Esophagus muscularis mucosa (tissue), 4 donors: Measurements from ENCODE around the gene PRKN.

Experiments
- EP300 ChIP-seq: sonication (generic); formaldehyde crosslinking; IDR thresholded peaks from one replicate; pipeline ENCODE4 v1.6.1; 2017; ENCODE audit warnings: antibody characterized with exemption
- POLR2A ChIP-seq: fragments of 450-650 bp; IDR thresholded peaks from one replicate; pipeline ENCODE4 v1.6.1; 2017; ENCODE audit warnings: antibody characterized with exemption, moderate library complexity, mild to moderate bottlenecking, low read depth
- POLR2AphosphoS5 ChIP-seq, 2 donors: sonication (generic); formaldehyde crosslinking; IDR thresholded peaks; one replicate each; pipeline ENCODE4 v1.6.1; 2017; ENCODE audit warnings: antibody characterized with exemption in 2 of 2
- TF ChIP-seq, protein P1 (sequence below), 3 experiments: fragments of 200-600 bp in 2 of 3; fragments of 450-650 bp in 1 of 3; sonication (generic) in 2 of 3; IDR thresholded peaks; one replicate each; pipeline ENCODE4 v1.5.1; 2017 to 2019; ENCODE audit warnings: antibody characterized with exemption in 3 of 3, mild to moderate bottlenecking in 2 of 3, moderate library complexity in 1 of 3

DNA sequence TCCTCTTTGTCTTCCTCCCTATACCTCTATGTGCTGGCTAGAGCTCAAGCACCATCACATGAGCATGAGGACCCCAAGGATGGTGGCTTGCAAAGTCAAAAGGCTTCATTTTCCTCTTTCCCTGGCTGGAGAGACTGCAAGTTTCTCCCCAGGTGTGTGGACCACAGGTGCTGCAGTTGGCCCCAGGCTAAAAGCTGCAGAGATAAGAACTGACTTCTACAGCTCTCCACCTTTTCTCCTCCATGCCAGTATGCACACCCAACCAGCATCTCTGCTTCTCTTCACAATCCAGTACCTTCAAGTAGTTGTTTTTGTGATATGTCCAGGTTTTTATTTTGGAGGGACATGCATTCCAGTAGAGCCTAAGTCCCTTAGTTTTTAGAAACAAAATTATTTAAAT is 29.1 kb downstream of the PRKN start:
- TF ChIP-seq, protein P1, sequence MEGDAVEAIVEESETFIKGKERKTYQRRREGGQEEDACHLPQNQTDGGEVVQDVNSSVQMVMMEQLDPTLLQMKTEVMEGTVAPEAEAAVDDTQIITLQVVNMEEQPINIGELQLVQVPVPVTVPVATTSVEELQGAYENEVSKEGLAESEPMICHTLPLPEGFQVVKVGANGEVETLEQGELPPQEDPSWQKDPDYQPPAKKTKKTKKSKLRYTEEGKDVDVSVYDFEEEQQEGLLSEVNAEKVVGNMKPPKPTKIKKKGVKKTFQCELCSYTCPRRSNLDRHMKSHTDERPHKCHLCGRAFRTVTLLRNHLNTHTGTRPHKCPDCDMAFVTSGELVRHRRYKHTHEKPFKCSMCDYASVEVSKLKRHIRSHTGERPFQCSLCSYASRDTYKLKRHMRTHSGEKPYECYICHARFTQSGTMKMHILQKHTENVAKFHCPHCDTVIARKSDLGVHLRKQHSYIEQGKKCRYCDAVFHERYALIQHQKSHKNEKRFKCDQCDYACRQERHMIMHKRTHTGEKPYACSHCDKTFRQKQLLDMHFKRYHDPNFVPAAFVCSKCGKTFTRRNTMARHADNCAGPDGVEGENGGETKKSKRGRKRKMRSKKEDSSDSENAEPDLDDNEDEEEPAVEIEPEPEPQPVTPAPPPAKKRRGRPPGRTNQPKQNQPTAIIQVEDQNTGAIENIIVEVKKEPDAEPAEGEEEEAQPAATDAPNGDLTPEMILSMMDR (IDR thresholded peaks at IDR 0.05) = no peak
- TF ChIP-seq POLR2AphosphoS5 (IDR thresholded peaks at IDR 0.05) (no peak), POLR2A (no peak), EP300 (no peak)
